ENCODE measurements around the gene SIPA1L3. TPM values are rescaled to one million over a fixed set of nuclear protein-coding genes. Genes with fewer than 3 reads are reported as not detected.

Gene SIPA1L3
- total RNA-seq, 4 donors from 2014 or later, result 50.0 to 69.8 (median 53.6) TPM

DNA sequence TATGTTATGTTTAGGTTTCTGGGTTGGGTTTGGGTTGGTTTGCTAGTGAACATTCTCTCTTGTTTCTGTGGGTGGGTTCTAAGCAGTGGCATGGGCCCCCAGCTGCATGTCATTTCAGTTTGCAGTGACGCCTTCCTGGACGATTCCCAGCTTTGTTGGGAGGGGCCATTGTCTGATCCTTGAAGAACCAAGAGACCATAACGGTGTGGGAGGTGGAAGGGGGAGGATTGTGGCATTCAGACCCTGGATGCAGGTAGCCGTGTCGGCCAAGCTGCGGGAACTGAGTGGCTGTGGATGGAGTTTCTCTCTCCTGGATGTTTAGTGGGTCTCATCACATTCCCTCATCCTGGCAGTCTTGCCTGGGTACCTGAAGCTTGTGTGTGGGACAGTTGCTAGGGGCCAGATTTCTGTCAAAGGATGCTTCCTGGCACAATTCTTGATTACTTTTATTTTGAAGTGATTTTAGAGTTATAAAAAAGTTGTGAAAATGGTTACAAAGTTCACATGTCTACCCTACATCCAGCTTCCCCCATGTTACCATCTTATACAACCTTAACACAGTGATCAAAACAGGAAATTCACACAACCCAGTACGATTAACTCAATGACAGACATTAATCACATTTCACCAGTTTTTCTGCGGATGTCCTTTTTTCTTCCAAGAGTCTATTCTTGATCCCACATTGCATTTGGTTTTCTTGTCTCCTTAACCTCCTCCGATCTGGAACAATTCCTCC, 123.8 kb downstream of the SIPA1L3 start:
- TF ChIP-seq POLR2A (IDR thresholded peaks at IDR 0.05), result no peak
- intact Hi-C loops (cut with DNase I; ENCODE audit: low total_unique reads), result no loop called here
- no peak for DNase-seq (ENCODE audit: low spot score in 2 of 2)
- 84 to 85% methylated on average over 9 of the region's 9 CpGs for WGBS, 2 donors
- H3K4me3 ChIP-seq (ENCODE audit: low read depth, poor library complexity, severe bottlenecking), result no peak overlapping the region

DNA sequence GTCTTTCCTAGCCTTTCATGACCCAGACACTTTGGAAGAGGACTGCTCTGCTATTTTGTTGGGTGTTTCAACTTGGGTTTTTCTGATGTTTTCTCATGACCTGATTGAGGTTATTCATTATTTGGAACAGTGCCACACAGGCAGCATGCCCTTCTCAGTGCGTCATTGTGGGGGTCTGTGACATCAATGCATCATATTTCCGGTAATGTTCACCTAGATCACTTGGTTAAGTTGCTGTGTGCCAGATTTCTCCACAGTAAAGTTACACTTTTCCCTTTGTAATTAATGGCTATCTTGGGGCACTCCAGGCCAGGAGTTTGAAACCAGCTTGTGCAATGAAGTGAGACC, 124.4 kb downstream of the SIPA1L3 start:
- H3K4me3 ChIP-seq (ENCODE audit: low read depth, poor library complexity, severe bottlenecking), result no peak overlapping the region
- no peak for DNase-seq (ENCODE audit: low spot score in 2 of 2)
- 93 to 100% methylated on average over 2 of the region's 2 CpGs for WGBS, 2 donors
- intact Hi-C loops (cut with DNase I; ENCODE audit: low total_unique reads), result no loop called here
- TF ChIP-seq POLR2A (IDR thresholded peaks at IDR 0.05), result no peak
- TF ChIP-seq, protein P1, sequence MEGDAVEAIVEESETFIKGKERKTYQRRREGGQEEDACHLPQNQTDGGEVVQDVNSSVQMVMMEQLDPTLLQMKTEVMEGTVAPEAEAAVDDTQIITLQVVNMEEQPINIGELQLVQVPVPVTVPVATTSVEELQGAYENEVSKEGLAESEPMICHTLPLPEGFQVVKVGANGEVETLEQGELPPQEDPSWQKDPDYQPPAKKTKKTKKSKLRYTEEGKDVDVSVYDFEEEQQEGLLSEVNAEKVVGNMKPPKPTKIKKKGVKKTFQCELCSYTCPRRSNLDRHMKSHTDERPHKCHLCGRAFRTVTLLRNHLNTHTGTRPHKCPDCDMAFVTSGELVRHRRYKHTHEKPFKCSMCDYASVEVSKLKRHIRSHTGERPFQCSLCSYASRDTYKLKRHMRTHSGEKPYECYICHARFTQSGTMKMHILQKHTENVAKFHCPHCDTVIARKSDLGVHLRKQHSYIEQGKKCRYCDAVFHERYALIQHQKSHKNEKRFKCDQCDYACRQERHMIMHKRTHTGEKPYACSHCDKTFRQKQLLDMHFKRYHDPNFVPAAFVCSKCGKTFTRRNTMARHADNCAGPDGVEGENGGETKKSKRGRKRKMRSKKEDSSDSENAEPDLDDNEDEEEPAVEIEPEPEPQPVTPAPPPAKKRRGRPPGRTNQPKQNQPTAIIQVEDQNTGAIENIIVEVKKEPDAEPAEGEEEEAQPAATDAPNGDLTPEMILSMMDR (IDR thresholded peaks at IDR 0.05), result no peak

DNA sequence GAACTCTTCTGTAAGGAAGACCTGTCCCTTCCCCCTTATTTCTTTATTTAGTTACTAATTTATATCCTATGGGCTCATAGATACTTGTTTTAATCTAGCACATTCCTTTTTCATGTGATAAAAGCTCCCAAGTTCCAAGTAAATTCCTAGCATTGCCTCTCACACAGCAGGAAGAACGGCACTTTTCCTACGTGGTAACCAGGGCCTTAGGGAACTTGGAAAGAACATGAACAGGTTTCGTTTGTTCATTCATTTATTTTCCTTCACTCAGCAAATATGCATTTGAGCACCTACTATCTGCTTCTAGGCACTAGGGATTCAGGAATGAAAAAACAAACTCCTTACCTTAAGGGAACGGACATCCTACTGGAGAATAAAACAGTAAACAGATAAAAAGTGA, 125.1 kb downstream of the SIPA1L3 start:
- DNase-seq (ENCODE audit: low spot score in 2 of 2), result no peak
- H3K4me3 ChIP-seq (ENCODE audit: low read depth, poor library complexity, severe bottlenecking), result no peak overlapping the region
- intact Hi-C loops (cut with DNase I; ENCODE audit: low total_unique reads), result no loop called here
- TF ChIP-seq, protein P1 (IDR thresholded peaks at IDR 0.05), result no peak
- no peak for TF ChIP-seq POLR2A (IDR thresholded peaks at IDR 0.05)
- WGBS, 2 donors, result 69% methylated on average over 4 of the region's 4 CpGs

DNA sequence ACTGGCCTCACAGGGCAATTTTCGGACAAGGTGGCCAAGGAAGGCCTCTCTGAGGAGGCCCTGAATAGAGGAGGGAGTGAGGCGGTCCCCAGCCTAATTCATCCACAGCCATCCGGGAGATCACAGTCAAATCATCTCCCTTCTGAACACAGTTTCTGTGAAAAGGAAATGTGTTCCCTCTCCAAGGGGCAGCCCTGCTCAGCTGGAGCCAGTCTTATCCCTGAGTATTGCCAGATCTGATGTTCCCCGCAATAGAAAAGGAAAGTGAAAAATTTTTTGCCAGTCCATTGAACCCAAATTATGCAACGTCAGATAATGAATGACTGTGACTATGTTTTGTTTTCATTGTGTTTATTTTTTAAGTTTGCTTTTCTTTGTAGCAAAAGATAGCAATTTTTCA, 125.9 kb downstream of the SIPA1L3 start:
- TF ChIP-seq, protein P1 (IDR thresholded peaks at IDR 0.05), result no peak
- TF ChIP-seq POLR2A (IDR thresholded peaks at IDR 0.05), result no peak
- intact Hi-C loops (cut with DNase I; ENCODE audit: low total_unique reads), result no loop called here
- WGBS, 2 donors, result 81% methylated on average over 5 of the region's 5 CpGs

DNA sequence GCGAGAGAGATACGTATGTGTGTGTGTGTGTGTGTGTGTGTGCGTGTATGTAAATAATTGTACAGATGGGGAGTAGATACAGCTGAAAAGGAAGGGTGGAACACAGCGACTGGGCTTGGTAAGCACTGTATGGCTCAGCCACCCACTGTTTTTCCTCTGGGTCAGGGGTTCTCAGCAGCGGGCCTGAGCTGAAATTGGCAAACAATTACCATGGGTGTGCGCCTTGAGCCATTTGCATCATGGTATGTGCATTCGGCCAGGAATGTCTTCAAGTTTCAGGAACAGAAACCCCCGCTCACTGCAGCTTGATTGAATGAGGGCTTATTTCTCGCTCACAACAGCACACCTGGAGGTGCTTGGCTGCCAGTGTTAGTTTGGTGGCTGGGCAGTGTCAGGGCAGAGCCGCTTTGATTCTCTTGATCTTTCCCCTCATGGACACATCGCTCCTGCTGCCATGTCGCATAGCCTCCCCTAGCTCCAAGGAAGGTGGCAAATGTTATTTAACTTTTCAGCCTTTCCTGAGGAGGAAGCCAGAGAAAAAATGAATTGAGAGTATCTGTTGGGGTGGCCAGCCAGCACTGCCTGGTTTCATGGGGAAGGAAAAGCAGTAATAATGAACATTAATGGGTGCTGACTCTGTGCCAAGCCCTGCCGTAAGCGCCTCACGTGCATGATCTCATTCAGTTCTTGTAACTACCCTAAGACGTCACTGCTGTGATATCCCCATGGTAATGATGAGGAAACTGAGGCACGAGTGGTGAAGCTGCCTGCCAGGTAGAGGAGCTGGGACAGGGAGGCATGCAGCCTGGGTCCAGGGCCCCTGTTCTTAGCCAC, 126.9 kb downstream of the SIPA1L3 start:
- peak in 1 of 2 donors; percentile 34 for DNase-seq (ENCODE audit: low spot score in 2 of 2)
- no peak overlapping the region for H3K4me3 ChIP-seq (ENCODE audit: low read depth, poor library complexity, severe bottlenecking)
- 71 to 79% methylated on average over 17 of the region's 17 CpGs for WGBS, 2 donors
- intact Hi-C loops (cut with DNase I; ENCODE audit: low total_unique reads), result no loop called here
- TF ChIP-seq, protein P1 (IDR thresholded peaks at IDR 0.05), result no peak
- TF ChIP-seq POLR2A (IDR thresholded peaks at IDR 0.05), result no peak

More for the DNA sequence above, 125.9 kb downstream of the SIPA1L3 start:
- DNase-seq (ENCODE audit: low spot score in 2 of 2), result no peak
- H3K4me3 ChIP-seq (ENCODE audit: low read depth, poor library complexity, severe bottlenecking), result no peak overlapping the region

DNA sequence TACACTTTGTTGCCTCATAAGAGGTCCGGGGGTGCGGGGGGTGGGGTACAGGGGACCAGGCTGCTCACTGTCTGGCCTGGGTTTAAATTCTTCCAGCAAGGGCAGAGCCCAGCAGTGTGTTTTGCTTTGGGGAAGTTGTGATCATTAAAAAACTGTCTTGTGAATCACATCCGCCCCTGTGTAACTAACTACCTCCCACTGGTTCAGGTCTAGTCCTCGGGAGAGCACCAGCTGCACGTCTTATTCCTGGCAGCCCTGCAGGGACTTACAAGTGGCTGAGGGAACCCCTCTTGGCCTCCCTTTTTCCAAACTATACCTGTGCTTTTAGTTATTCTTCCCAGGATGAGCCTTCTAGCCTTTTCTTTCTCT, 127.5 kb downstream of the SIPA1L3 start:
- no peak for DNase-seq (ENCODE audit: low spot score in 2 of 2)
- no peak overlapping the region for H3K4me3 ChIP-seq (ENCODE audit: low read depth, poor library complexity, severe bottlenecking)
- intact Hi-C loops (cut with DNase I; ENCODE audit: low total_unique reads), result no loop called here
- TF ChIP-seq, protein P1 (IDR thresholded peaks at IDR 0.05), result no peak
- no peak for TF ChIP-seq POLR2A (IDR thresholded peaks at IDR 0.05)
- WGBS, 2 donors, result 50 to 78% methylated on average over 5 of the region's 5 CpGs

Data from lower leg skin (tissue), 4 donors.